ENCODE results near the gene PLCB1. TPM values are rescaled to one million over a fixed set of nuclear protein-coding genes. Genes with fewer than 3 reads are reported as not detected.
A peak's percentile ranks its signal among the peaks of the same experiment; 100 is the strongest.

The PLCB1 gene
- total RNA-seq, 3 donors from 2014 or later = 7.2 to 50.7 (median 8.8) TPM

DNA sequence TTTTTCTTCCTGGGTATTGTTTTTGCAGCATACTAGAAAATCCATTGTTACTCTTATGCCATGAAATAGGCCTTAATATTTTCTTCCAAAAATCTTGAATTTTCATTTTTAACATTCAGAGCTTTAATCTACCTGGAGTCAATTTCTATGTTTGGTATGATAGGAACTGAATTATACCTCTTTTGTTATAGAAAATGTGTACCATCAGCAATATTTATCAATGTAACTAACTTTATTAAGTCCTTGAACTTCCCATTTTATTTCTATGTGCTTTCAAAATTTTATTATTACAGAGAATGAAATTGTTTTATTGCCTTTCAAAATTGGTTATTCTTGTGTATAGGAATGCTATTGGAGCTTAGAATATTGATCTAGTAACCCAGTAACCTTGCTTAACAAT lies 68.2 kb downstream of the PLCB1 start:
- DNase-seq (no peak), ATAC-seq (no peak)
- intact Hi-C loops (cut with DNase I, micrococcal nuclease) = no loop called here

DNA sequence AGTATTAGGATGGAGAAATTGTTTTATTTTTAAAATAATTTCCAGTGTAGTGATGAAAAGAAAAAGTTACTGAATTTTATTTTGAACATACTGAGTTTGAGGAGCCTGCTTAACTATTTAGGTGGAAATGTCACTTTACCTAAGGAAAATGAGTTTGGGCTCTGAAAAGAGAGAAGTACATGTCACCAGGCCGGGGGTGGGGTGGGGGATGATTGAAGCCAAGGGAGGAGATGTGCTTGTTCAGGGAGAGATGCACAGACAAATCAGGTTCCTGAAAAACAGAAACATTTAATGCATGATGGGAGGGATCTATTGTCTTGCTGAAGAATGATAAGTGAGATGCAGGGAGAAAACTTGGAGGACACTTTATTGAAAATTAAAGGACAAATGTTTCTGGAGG lies 71.3 kb downstream of the PLCB1 start:
- TF ChIP-seq CTCF (IDR thresholded peaks at IDR 0.05) = no peak
- intact Hi-C loops (cut with DNase I, micrococcal nuclease) = no loop called here

More for the DNA sequence above, 68.2 kb downstream of the PLCB1 start:
- Histone ChIP-seq H3K9me3 (no peaks in the 10 kb centered on the region), H3K4me3 (no peak overlapping the region), H3K4me1 (ENCODE audit: low read depth) (no peaks in the 10 kb centered on the region), H3K36me3 (ENCODE audit: low read depth) (no peaks in the 10 kb centered on the region)
- no peak for TF ChIP-seq CTCF (IDR thresholded peaks at IDR 0.05)

GRCh38 chr20:8205996-8206395 lies 73.9 kb downstream of the PLCB1 start:
- peaks cover 7% of the 10 kb centered on the region for H3K4me1 ChIP-seq (ENCODE audit: low read depth)
- H3K36me3 ChIP-seq (ENCODE audit: low read depth) = no peaks in the 10 kb centered on the region
- intact Hi-C loops (cut with DNase I, micrococcal nuclease) = no loop called here
- no peak for TF ChIP-seq CTCF (IDR thresholded peaks at IDR 0.05)
- H3K9me3 ChIP-seq = no peaks in the 10 kb centered on the region
- no peak overlapping the region for H3K4me3 ChIP-seq
- no peak for DNase-seq
- no peak for ATAC-seq

More for the DNA sequence above, 71.3 kb downstream of the PLCB1 start:
- Histone ChIP-seq H3K4me1 (ENCODE audit: low read depth) (peaks cover 7% of the 10 kb centered on the region), H3K9me3 (no peaks in the 10 kb centered on the region), H3K4me3 (no peak overlapping the region), H3K36me3 (ENCODE audit: low read depth) (no peaks in the 10 kb centered on the region)
- DNase-seq (no peak), ATAC-seq (no peak)

GRCh38 chr20:8208226-8208625 lies 76.2 kb downstream of the PLCB1 start:
- intact Hi-C loops (cut with DNase I, micrococcal nuclease) = no loop called here
- Histone ChIP-seq H3K4me1 (ENCODE audit: low read depth) (peaks cover 7% of the 10 kb centered on the region), H3K4me3 (no peak overlapping the region), H3K9me3 (no peaks in the 10 kb centered on the region), H3K36me3 (ENCODE audit: low read depth) (no peaks in the 10 kb centered on the region)
- peak; percentile 42 for ATAC-seq
- DNase-seq = no peak
- no peak for TF ChIP-seq CTCF (IDR thresholded peaks at IDR 0.05)

DNA sequence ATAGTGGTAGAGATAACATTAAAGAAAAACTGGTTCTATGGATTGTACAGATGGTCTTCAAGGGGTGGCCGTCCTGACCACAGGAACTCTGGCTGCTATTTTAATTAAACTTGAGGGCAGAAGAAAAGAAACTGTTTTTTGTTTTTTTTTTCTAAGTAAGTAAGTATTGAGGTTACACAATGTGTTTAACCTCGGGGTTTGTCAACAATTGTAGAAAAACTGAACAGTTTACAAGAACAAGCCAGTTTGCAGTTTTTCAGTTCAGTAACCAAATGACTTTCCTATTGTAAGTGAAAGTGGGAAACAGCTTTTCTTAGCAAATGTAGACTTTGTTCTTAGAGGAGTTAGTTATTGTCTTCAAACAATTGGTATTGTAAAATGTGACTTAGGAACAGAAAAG lies 77.0 kb downstream of the PLCB1 start:
- intact Hi-C loops (cut with DNase I, micrococcal nuclease) = no loop called here
- Histone ChIP-seq H3K36me3 (ENCODE audit: low read depth) (no peaks in the 10 kb centered on the region), H3K9me3 (no peaks in the 10 kb centered on the region), H3K4me1 (ENCODE audit: low read depth) (peaks cover 7% of the 10 kb centered on the region), H3K4me3 (no peak overlapping the region)
- TF ChIP-seq CTCF (IDR thresholded peaks at IDR 0.05) = no peak
- ATAC-seq = peak; percentile 15
- DNase-seq = no peak

GRCh38 chr20:8210749-8211148 lies 78.7 kb downstream of the PLCB1 start:
- no peak for TF ChIP-seq CTCF (IDR thresholded peaks at IDR 0.05)
- intact Hi-C loops (cut with DNase I, micrococcal nuclease) = no loop called here
- ATAC-seq (no peak), DNase-seq (no peak)
- peaks cover 5% of the 10 kb centered on the region for H3K4me1 ChIP-seq (ENCODE audit: low read depth)
- H3K9me3 ChIP-seq = no peaks in the 10 kb centered on the region
- no peaks in the 10 kb centered on the region for H3K36me3 ChIP-seq (ENCODE audit: low read depth)
- no peak overlapping the region for H3K4me3 ChIP-seq

Data from mucosa of descending colon (tissue), 3 donors.